Stimulated activated CD4-positive, alpha-beta T cell treated with anti-CD3 and anti-CD28 coated beads, Interleukin-4, amount 100 ng/mL, for 24 hours (primary cell): ENCODE measurements around the gene TANGO6.
"Not testable (repeated sequence)": the region's sequence is repeated elsewhere in the genome, so short reads cannot be mapped to it uniquely, and the experiment has no call there.

Experiments
- DNase-seq: peaks from one replicate; pipeline ENCODE4 v3.0.0-alpha.2; 2020

Gene TANGO6

DNA sequence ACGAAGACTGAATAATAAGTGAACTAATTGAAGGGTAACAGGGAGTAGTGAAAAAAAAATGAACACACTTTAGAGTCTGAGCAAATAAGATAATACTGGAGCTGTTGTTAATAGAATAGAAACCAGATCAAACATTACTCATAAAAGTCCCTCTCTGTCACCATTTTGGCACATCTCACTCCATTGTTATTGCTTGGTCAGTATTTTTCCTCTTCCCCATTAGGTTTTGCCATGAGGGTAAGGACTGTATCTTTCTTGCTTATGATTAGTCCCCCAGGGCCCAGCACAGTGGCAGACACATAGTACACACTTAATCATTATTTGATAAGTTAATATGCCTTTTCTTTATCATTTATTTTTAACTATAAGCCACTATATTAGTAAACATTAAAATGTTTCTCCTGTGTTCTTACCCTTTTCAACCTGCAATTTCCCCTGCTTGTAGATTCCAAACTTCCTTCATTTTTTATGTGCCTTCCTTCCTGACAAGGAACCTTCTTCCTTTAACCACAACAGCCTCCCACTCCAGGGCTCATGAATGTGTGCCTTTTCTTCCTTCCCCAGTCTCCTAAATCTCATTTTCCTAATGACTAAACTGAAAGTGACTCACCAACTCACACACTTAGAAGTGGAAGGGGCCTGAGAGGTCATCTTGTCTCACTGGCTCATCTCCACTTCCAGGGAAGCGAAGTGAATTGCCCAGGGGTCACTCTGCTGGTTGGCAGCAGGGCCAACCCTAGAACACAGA, 173.9 kb downstream of the TANGO6 start:
- DNase-seq, result no peak

DNA sequence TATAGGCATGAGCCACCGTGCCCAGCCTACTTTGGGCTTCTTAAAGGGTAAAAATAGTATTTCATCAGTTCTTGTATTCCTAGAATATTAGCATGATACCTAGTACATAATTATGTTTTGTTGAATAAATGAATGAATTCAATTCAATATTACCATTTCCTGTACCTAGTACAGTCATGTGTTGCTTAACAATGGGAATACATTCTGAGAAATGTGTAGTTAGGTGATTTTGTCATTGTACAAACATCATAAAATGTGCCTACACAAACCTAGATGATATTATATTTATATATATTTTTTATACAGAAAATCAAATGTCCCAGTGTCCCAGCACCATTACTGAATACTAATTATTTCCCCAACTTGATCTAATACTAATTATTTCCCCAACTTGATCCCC, 176.5 kb downstream of the TANGO6 start:
- no peak for DNase-seq

DNA sequence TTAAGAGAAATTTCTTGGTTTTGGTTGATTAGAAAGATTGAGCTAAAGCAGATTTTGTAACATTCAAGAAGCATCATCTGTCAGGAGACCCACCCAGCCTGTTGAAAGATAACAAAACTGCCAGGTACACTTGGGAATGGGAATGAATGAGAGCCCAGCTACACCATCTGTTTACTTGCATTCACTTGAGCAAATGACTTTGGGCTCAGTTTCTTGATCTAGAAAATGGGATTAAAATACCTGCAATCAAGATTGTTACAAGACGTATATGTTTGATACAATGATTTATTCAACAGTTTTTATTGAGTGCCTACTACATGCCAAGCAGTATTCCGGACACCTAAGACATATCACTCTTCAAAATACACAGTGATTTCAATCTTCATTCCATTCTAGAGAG, 185.8 kb downstream of the TANGO6 start:
- DNase-seq, result no peak

DNA sequence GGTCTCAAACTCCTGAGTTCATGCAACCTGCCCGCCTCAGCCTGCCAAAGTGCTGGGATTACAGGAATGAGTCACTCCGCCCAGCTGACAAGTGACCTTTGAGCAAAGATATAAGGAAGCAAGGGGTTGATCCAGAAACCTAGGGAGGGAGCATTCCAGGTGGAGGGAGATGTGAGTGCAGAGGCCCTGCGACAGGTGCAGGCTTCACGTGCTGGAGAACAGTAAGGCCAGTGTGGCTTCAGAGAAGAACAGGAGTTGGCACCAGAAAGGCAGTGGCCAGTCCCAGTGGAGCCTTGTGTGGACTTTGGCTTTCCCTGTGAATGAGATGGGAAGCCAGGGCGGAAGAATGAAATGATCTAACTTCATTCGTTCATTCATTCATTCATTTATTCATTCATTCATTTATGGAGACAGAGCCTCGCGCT, 188.6 kb downstream of the TANGO6 start:
- no peak for DNase-seq

DNA sequence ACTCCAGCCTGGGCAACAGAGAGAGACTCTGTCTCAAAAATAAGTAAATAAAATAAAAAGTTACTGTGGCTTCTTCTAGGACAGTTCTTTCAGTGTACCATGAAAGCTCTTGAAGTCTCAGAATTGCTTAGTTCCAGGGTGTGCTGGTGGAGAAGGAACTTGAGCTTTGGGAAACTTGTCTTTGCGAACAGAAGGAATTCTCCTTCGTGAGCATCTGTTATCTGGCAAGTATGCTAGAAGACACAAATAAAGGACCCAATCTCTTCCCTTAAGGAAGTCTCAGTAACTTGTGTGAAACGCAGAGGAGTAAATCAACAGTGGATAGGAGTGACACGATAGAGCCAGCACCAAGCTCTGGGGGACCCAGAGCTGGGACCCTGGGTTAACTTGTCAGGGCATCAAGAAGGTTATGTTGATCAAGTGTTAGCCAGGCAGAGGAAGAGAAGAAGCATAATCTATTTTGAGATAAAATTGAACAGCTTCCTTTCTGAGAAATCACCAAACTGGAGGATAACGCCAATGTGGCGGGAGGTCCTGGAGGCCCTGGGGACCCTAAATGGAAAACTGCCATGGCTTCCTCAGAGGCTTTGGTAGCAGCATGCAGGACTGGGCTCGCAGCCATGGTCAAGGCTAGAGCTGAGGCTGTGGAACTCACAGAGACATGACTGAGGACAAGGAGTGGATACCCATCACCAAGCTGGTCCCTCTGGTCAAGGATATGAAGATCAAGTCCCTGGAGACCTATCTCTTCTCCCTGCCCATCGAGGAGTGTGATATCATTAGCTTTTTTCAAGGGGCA, 190.0 kb downstream of the TANGO6 start:
- no peak for DNase-seq

DNA sequence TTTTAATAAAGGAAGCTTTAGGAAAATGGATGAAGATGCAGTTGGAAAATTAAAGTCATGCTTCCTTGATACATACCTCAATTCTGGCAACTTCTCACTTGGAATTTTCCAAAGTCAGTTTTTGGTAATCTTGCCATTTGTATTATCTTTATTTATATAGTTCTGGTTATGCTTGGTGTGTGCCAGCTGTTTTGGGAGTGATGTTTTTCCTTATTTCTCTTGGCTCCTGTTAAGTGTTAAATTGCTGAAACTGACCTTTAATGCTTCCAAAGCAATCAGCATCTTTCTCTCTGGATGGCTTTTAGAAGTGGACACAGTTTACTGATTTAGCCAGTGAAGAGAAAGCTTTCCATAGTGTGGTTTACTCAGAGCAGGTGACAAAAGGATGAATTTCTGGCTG, 192.0 kb downstream of the TANGO6 start:
- DNase-seq, result no peak

DNA sequence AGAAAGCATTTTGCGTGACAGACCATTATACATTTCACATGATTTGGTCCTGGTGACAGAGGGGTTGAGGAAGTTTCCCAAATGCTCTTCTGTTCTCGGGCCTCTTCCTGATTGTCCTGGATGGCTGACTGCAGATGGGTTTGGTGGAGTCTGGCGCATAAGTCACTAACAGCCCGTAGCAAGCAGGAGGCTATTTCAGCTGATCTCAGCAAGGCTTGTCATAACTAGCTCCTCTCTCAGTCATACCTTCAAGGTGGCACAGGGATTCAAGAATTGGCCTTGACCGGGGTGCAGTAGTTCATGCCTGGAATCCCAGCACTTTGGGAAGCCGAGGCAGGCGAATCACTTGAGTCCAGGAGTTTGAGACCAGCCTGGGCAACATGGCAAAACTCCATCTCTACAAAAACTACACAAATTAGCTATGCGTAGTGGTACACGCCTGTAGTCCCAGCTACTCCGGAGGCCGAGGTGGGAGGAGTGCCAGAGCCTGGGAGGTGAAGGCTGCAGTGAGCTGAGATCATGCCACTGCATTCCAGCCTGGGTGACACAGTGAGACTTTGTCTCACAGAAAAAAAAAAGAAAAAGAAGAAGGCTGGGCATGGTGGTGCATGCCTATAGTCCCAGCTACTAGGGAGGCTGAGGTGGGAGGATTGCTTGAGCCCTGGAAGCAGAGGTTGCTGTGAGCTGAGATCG, 193.2 kb downstream of the TANGO6 start:
- DNase-seq, result no peak

DNA sequence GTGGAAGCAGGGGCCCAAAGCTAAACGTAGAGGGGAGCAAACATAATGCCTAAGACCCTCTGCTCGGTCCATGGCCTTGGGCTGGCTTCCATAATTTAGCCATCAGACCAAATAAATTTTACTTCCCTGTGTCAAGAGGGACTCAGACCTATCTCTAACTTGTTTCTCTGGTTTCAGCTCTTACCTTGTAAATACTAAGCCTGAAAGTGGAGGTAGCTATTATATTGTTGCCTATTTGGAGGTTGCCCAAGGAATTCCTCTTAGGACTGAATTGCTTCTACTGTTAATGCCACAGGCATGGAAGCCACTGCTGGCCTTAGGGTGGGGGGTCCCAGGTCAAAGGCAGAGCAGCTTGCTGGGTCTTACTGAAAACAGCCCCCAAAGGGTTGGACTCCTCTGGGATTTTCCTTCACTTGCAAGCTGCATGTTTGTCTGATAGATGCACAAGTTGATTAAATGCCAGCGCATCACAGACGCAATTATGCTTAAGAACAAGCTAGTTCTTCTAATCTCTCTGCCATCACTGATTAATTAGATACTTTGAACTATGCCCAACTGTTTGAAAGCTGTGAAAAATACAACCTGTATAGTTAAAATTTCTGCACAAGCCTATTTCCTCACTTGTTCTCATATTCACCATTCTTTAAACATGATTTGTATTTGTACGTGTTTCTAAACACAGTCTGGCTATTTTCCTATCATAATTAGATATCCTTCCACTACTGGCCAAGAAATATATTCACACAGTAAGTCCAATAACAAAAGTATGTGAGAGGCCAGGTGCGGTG, 194.2 kb downstream of the TANGO6 start:
- no peak for DNase-seq

DNA sequence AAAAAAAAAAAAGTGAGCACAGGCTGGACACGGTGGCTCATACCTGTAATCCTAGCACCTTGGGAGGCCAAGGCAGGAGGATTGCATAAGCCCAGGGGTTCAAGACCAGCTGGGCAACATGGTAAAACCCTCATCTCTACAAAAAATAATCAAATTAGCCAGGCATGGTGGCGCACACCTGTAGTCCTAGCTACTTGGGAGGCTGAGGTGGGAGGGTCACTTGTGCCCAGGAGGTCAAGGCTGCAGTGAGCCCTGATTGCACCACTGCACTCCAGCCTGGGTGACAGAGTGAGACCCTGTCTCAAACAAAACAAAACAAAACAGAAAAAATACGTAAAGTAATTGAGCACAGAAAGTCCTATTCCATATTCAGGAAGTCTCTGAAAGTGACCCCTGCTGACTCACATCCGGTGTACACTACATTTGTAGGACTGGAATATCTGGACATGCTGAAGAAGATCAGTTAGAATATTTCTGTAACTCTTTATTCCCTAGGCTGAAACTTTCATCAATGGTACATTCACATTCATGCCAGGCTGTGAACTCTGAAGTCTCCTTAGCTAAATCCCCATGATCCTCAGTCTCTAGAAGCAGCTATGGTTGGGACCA, 196.1 kb downstream of the TANGO6 start:
- no peak for DNase-seq

DNA sequence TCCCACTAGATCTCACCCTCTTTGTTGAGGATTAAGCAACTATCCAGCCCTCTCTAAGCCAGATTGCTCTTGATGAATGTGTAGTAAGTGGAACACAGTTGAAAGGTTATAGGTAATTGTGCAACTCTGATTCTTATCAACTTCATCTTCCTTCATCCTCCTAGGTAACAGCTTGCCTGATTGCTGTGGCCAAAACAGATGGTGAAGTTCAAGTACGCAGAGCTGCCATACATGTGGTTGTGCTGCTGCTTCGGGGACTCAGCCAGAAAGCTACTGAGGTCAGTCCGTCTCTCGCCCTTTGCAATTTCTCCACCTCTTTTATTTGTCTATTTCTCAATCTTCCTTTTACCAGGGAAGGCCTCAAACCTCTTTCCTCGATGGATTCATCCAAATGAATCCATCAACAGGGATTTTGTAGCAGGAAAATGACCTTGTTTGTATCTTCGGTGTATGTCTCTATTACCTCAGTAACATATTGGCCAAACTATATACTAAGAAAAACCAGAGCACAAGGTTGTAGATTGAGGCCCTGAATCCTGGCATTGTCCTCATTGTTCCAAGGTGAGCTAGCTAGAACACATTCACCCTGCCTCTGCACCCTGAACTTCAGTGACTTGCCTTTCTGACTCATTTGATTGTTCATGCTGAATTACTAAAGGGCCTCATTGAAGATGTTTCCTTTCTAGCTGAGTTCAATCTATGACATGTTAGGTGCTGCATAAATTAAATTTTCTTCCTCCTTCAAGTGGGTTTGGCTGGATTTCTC, 197.0 kb downstream of the TANGO6 start:
- no peak for DNase-seq

DNA sequence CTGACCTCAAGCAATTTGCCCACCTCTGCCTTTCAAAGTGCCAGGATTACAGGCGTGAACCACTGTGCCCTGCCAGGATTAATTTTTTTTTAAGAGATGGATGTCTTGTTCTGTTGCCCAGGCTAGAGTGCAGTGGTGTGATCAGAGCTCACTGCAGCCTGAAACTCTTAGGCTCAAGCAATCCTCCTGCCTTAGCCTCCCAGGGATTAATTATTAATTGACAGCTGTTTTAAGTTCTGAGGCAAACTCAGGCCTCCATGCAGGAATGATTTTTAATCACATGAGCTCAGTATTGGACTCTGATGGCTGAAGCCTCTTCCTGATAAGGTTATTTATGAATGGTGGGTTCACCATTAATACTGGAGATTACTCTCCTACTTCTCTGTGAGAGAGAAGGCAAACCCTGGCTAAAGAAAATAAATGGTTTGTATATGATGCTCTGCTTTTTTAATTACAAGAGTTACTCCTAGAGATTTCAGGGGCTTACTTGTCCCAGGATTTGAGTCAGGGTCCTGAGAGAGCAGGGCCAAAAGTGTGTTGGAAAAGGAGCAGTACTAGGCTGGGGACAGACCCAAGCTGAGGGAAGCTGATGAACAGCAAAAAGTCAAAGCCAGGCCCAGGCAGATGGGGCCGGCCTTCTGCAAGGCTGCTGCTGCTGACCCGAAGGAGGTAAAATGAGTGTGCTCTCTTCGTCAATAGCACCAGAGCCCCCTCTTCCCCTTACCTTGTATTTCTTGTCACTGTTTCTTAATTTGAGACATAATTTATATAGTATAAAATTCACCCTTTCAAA, 205.2 kb downstream of the TANGO6 start:
- no peak for DNase-seq

DNA sequence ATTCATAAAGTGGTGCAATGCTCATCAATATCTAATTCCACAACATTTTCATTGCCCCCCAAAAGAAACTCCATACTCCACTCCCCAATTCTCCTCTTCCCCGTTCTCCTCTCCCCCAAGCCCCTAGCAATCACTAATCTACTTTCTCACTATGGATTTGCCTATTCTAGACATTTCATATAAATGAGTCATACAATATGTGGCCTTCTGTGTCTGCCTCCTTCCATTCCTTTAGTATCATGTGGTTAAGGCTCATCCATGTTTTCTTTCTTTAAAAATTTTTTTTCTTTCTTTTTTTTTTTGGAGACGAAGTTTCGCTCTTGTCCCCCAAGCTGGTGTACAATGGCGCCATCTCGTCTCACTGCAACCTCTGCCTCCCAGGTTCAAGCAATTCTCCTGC, 205.8 kb downstream of the TANGO6 start:
- DNase-seq, result no peak

DNA sequence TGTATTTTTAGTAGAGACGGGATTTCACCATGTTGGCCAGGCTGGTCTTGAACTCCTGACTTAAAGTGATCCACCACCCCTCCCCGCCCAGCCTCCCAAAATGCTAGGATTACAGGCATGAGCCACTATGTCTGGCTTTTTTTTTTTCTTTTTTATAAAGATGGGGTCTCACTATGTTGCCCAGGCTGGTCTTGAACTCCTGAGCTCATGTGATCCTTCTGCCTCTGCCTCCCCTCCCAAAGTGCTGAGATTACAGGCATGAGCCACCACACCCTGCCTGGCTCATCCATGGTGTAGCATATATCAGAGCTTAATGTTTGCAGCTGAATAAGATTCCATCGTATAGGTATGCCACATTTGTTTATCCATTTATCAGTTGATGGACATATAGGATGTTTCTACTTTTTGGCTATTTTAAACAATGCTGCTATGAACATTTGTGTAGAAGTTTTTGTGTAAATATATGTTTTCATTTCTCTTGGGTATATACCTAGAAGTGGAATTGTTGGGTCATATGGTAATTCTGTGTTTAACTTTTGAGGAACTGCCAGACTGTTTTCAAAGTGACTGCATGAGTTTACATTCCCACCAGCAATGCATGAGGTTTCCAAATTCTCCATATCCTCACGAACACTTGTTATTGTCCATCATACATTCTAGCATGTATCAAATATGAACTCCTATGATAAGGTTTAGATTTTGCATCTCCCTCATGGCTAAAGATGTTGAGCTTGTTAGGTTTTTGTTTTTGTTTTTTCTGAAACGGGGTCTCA, 206.5 kb downstream of the TANGO6 start:
- DNase-seq, result no peak

DNA sequence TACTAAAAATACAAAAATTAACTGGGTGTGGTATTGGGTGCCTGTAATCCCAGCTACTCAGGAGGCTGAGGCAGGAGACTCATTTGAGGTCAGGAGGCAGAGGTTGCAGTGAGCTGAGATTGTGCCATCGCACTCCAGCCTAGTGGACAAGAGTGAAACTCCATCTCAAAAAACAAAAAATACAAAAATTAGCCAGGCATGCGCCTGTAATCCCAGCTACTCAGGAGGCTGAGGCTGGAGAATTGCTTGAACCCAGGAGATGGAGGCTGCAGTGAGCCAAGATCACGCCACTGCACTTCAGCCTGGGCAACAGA, 208.1 kb downstream of the TANGO6 start:
- DNase-seq, result not testable (repeated sequence)

DNA sequence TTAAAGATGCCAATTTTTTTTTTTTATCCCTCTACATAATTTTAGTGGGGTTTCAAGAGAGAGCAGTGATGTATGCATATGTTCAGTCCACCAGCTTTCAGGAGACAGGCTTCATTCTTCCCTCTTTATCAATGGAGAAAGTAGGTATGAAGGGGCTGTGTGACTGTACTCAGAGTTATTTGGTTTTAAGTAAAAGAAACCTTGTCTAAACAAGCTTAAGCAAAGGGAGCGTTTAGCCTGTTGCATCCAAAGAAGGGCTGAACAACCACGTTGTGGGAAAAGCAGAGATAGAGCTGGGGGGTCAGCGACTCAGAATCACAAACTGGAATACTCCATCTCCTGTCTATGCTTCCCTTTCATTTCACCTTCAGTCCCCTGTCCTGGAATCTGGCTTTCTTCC, 211.7 kb downstream of the TANGO6 start:
- DNase-seq, result no peak

DNA sequence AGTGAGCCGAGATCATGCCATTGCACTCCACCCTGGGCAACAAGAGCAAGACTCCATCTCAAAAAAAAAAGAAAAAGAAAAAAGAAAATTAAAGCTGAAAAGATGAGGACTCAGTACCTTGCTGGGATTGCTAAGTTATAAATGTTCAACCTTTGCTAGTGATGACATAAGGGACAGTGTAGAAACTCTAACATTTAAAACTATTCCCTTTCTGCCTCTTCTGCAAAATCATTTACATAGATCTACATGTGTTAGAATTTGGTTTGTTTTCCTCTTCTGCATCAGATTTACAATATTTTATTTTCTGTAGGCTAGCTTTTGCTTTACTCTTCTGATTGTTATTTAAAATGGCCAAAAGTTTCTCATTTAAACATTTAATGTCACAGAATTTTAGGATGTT, 212.6 kb downstream of the TANGO6 start:
- DNase-seq, result no peak

DNA sequence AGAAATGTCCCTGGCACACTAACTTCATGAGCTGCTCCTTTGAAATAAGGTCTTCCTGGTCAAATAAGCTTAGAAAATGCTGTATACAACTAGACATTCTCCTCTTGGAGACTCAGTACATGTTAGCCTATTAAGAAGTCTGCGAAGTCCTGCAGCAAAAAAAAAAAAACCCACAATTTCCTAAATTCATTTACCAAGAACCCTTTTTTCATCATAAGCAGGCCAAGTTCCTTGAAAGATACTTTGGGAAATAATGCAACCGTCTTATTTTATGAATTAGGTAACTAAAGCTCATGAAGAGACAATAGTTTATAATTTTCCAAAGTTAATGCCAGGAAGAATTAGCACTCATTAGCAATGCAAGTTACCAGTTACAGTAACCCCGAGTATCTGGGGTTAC, 213.1 kb downstream of the TANGO6 start:
- DNase-seq, result no peak

DNA sequence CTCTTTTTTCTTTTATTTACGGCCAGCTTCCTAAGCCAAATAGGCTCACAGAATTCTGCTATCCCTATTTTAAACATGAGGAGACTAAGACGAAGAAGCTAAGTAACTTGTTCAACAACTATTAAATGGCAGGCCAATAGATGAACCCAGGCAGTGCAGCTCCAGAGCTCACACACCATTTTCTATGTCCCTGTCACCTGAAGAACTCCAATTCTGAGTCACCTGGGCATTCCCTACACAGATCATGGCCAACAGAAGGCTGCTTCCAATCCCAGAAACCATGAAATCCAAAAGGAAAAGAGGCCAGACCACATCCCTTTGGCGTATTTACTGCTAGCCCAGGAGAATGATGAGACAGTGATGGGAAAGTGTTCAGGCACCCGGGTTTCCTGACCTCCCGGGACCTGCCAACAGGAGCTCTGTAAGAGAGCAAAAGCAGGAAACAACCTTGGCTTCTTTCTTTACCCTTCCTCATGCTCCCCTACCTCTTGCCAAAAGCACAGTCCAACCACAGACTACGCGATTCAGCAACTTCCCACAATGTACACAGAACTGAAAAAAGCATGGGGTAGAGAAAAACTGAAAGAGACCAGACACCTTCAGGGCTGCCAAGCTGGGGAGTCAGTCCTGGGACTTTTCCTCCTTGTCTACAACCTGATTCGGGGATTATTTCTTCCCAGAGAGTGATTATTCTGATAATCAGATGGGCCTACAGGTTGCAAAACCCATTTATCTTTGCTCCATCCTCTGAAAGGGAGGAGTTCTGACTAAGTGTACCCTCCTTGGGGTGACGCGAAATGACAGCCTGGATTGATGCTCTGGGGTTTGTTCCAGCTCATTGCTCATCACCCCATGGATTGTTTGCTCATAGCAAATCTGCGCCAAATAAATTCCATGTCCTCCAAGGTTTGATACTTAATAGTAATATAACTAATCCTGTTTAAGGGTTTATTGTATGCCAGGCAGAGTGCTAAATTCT, 214.4 kb downstream of the TANGO6 start:
- no peak for DNase-seq

DNA sequence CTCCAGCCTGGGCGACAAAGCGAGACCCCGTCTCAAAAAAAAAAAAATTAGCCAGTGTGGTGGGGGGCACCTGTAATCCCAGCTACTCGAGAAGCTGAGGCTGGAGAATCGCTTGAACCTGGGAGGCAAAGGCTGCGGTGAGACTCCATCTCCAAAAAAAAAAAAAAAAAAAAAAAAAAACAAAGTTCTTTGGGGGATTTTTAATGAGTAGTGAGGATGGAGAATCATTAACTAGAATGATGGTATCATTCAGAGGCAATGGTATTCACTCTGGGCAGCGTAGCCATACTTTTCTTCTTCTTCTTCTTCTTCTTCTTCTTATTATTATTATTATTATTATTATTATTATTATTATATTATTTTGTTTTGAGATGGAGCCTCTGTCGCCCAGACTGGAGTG, 220.2 kb downstream of the TANGO6 start:
- DNase-seq, result not testable (repeated sequence)
